Measurements from ENCODE around the gene CADPS. TPM values are rescaled to one million over a fixed set of nuclear protein-coding genes. Genes with fewer than 3 reads are reported as not detected.

The CADPS gene
- polyA plus RNA-seq, 1 donor from 2014 or later, result 118 TPM

DNA sequence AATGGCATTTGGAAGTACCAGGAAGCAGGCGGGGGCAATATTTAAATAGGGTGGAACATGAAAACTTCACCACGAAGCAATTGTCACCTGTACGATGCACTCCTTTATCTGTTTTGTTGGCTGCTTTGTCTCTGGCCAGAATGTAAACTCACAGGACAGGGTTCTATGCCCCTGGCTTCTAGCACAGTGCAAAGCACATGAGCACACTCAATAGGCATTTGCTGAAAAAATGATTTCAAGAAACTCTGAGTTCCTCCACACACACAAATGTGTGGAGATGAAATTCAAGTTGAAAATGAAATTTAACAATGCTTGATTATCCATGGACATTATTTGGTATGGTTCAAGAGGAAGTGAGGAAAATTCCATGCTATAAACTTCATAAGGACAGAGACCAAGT lies 272.2 kb downstream of the CADPS start:
- Histone ChIP-seq H3F3A (ENCODE audit: insufficient read depth, low read length, poor library complexity, severe bottlenecking) (peaks cover 4% of the 10 kb centered on the region), H2AFZ (ENCODE audit: low read depth, low read length) (no peak overlapping the region), H3K27me3 (ENCODE audit: insufficient read depth, low read depth, low read length) (no peaks in the 10 kb centered on the region), H3K36me3 (ENCODE audit: insufficient read depth, low read length) (no peaks in the 10 kb centered on the region), H3K4me3 (ENCODE audit: low read length) (peak overlapping the region; percentile 53), H3K9ac (ENCODE audit: low read length) (peak overlapping the region; percentile 25), H3K27ac (ENCODE audit: low read length) (peak overlapping the region; percentile 75), H3K79me2 (replicated peaks; ENCODE audit: insufficient read depth, low read length) (no peaks in the 10 kb centered on the region), H3K9me2 (ENCODE audit: insufficient read depth, low read length) (no peaks in the 10 kb centered on the region), H4K20me1 (ENCODE audit: insufficient read depth) (no peaks in the 10 kb centered on the region), H3K4me2 (ENCODE audit: low read length) (peak overlapping the region; percentile 57), H3K9me3 (ENCODE audit: low read length) (no peaks in the 10 kb centered on the region)
- TF ChIP-seq SMC3 (conservative IDR thresholded peaks at IDR 0.05; ENCODE audit: poor library complexity), result no peak
- TF ChIP-seq POLR2AphosphoS5 (IDR thresholded peaks at IDR 0.05), result no peak
- no peak for TF ChIP-seq TAF1 (IDR thresholded peaks at IDR 0.05; ENCODE audit: low read depth)
- TF ChIP-seq, protein P1, sequence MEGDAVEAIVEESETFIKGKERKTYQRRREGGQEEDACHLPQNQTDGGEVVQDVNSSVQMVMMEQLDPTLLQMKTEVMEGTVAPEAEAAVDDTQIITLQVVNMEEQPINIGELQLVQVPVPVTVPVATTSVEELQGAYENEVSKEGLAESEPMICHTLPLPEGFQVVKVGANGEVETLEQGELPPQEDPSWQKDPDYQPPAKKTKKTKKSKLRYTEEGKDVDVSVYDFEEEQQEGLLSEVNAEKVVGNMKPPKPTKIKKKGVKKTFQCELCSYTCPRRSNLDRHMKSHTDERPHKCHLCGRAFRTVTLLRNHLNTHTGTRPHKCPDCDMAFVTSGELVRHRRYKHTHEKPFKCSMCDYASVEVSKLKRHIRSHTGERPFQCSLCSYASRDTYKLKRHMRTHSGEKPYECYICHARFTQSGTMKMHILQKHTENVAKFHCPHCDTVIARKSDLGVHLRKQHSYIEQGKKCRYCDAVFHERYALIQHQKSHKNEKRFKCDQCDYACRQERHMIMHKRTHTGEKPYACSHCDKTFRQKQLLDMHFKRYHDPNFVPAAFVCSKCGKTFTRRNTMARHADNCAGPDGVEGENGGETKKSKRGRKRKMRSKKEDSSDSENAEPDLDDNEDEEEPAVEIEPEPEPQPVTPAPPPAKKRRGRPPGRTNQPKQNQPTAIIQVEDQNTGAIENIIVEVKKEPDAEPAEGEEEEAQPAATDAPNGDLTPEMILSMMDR (IDR thresholded peaks at IDR 0.05; ENCODE audit: poor library complexity, severe bottlenecking), result no peak
- TF ChIP-seq EZH2 (IDR thresholded peaks at IDR 0.05; ENCODE audit: borderline replicate concordance, insufficient read depth, low read length, poor library complexity, severe bottlenecking), result no peak
- no peak for TF ChIP-seq EP300 (conservative IDR thresholded peaks at IDR 0.05; ENCODE audit: poor library complexity, severe bottlenecking)
- TF ChIP-seq MXI1 (conservative IDR thresholded peaks at IDR 0.05; ENCODE audit: poor library complexity, severe bottlenecking), result no peak
- TF ChIP-seq RAD21 (conservative IDR thresholded peaks at IDR 0.05), result no peak

DNA sequence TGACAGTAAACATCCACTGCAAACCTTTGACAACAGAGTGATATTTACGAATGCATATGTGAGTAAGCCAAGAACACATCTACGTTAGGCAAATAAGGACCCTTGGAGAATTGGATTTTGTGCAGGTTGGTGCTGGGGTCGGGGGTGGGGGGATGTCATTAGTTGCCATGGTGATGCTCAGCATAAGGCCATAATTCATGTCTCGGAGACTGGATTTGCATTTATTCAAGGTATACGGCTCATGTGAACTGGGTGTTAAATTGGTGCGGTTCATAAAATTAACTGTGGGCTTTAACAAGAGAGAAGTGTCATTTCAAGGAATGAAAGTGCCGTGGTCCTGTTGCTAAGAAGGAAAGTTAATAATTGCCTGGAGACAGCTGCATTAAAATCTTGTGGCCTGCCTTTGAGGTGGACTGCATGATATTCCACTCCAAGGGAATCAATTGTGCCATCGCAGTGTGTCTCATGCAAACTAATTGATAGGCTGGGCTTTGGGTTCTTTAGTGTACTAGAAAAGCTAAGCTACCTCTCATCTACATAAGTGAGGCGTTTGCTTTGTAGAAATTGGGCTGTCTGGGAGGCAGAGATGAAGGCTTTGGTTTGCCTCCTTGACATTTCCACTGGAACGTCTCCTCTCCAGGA lies 273.0 kb downstream of the CADPS start:
- peak overlapping the region; percentile 25 for H3K9ac ChIP-seq (ENCODE audit: low read length)
- no peaks in the 10 kb centered on the region for H3K27me3 ChIP-seq (ENCODE audit: insufficient read depth, low read depth, low read length)
- peaks cover 4% of the 10 kb centered on the region for H3F3A ChIP-seq (ENCODE audit: insufficient read depth, low read length, poor library complexity, severe bottlenecking)
- H3K79me2 ChIP-seq (replicated peaks; ENCODE audit: insufficient read depth, low read length), result no peaks in the 10 kb centered on the region
- H3K9me3 ChIP-seq (ENCODE audit: low read length), result no peaks in the 10 kb centered on the region
- H3K9me2 ChIP-seq (ENCODE audit: insufficient read depth, low read length), result no peaks in the 10 kb centered on the region
- no peak overlapping the region for H2AFZ ChIP-seq (ENCODE audit: low read depth, low read length)
- H3K4me2 ChIP-seq (ENCODE audit: low read length), result peak overlapping the region; percentile 57
- H3K36me3 ChIP-seq (ENCODE audit: insufficient read depth, low read length), result no peaks in the 10 kb centered on the region
- TF ChIP-seq, protein P1 (IDR thresholded peaks at IDR 0.05; ENCODE audit: poor library complexity, severe bottlenecking), result no peak
- TF ChIP-seq POLR2AphosphoS5 (IDR thresholded peaks at IDR 0.05), result no peak
- no peak for TF ChIP-seq EP300 (conservative IDR thresholded peaks at IDR 0.05; ENCODE audit: poor library complexity, severe bottlenecking)
- no peak for TF ChIP-seq TAF1 (IDR thresholded peaks at IDR 0.05; ENCODE audit: low read depth)
- no peak for TF ChIP-seq SMC3 (conservative IDR thresholded peaks at IDR 0.05; ENCODE audit: poor library complexity)
- no peak for TF ChIP-seq EZH2 (IDR thresholded peaks at IDR 0.05; ENCODE audit: borderline replicate concordance, insufficient read depth, low read length, poor library complexity, severe bottlenecking)
- no peak for TF ChIP-seq RAD21 (conservative IDR thresholded peaks at IDR 0.05)
- TF ChIP-seq, protein P2, sequence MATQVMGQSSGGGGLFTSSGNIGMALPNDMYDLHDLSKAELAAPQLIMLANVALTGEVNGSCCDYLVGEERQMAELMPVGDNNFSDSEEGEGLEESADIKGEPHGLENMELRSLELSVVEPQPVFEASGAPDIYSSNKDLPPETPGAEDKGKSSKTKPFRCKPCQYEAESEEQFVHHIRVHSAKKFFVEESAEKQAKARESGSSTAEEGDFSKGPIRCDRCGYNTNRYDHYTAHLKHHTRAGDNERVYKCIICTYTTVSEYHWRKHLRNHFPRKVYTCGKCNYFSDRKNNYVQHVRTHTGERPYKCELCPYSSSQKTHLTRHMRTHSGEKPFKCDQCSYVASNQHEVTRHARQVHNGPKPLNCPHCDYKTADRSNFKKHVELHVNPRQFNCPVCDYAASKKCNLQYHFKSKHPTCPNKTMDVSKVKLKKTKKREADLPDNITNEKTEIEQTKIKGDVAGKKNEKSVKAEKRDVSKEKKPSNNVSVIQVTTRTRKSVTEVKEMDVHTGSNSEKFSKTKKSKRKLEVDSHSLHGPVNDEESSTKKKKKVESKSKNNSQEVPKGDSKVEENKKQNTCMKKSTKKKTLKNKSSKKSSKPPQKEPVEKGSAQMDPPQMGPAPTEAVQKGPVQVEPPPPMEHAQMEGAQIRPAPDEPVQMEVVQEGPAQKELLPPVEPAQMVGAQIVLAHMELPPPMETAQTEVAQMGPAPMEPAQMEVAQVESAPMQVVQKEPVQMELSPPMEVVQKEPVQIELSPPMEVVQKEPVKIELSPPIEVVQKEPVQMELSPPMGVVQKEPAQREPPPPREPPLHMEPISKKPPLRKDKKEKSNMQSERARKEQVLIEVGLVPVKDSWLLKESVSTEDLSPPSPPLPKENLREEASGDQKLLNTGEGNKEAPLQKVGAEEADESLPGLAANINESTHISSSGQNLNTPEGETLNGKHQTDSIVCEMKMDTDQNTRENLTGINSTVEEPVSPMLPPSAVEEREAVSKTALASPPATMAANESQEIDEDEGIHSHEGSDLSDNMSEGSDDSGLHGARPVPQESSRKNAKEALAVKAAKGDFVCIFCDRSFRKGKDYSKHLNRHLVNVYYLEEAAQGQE (IDR thresholded peaks at IDR 0.05; ENCODE audit: borderline replicate concordance), result no peak
- no peak for TF ChIP-seq MXI1 (conservative IDR thresholded peaks at IDR 0.05; ENCODE audit: poor library complexity, severe bottlenecking)
- H3K27ac ChIP-seq (ENCODE audit: low read length), result peak overlapping the region; percentile 75
- H3K4me3 ChIP-seq (ENCODE audit: low read length), result peak overlapping the region; percentile 53
- H4K20me1 ChIP-seq (ENCODE audit: insufficient read depth), result no peaks in the 10 kb centered on the region

All from neural cell (in vitro differentiated cells).